T follicular helper cell (primary cell): Measurements from ENCODE around the gene HPCA.

Source experiments
- DNase-seq: peaks from one replicate; pipeline ENCODE4 v3.0.0-alpha.2; 2020; ENCODE audit warnings: low read depth

The HPCA gene

GRCh38 chr1:32889731-32890278 is 3.5 kb downstream of the HPCA start:
- DNase-seq: no peak

- DNase-seq: no peak
Measured at GRCh38 chr1:32890516-32891240, 4.4 kb downstream of the HPCA start.

GRCh38 chr1:32891241-32891570 is 4.9 kb downstream of the HPCA start:
- DNase-seq: no peak

GRCh38 chr1:32891630-32892029 is 5.3 kb downstream of the HPCA start:
- DNase-seq: no peak

GRCh38 chr1:32892368-32893197 is 6.3 kb downstream of the HPCA start:
- no peak for DNase-seq

- no peak for DNase-seq
Measured at GRCh38 chr1:32893198-32894018, 7.1 kb downstream of the HPCA start.

GRCh38 chr1:32894019-32894600 is 7.8 kb downstream of the HPCA start:
- no peak for DNase-seq

GRCh38 chr1:32894681-32895080 is 8.4 kb downstream of the HPCA start:
- no peak for DNase-seq

GRCh38 chr1:32895325-32896215 is 9.3 kb downstream of the HPCA start:
- no peak for DNase-seq

GRCh38 chr1:32896451-32896850 is 10.2 kb downstream of the HPCA start:
- DNase-seq: no peak

GRCh38 chr1:32897082-32898049 is 11.1 kb downstream of the HPCA start:
- no peak for DNase-seq

- no peak for DNase-seq
Measured at GRCh38 chr1:32898056-32898455, 11.8 kb downstream of the HPCA start.

GRCh38 chr1:32898958-32899357 is 12.7 kb downstream of the HPCA start:
- no peak for DNase-seq

GRCh38 chr1:32899586-32900296 is 13.4 kb downstream of the HPCA start:
- DNase-seq: no peak

- no peak for DNase-seq
Measured at GRCh38 chr1:32900371-32900955, 14.2 kb downstream of the HPCA start.

GRCh38 chr1:32900956-32901822 is 14.9 kb downstream of the HPCA start, which contains the start of gene TMEM54:
Gene TMEM54 (minus strand): TSS chr1:32901389. CDS start chr1:32901238, 151 bp downstream.
- DNase-seq: no peak

GRCh38 chr1:32901823-32902534 is 15.7 kb downstream of the HPCA start:
- DNase-seq: no peak
